Mesothelial cell of epicardium (in vitro differentiated cells): ENCODE results near the gene KLHL34. TPM values are rescaled to one million over a fixed set of nuclear protein-coding genes. Genes with fewer than 3 reads are reported as not detected.

Experiments used
- DNase-seq, 2 experiments: peaks; one replicate each; pipeline ENCODE4 v3.0.0; 2021; ENCODE audit warnings: low spot score in 2 of 2; ENCODE audit not compliant: unreplicated experiment in 2 of 2
- H3K27ac Mint-ChIP-seq: 2 replicates; pipeline ENCODE4 v1.8.0; 2021; ENCODE audit warnings: mixed read lengths
- H3K27me3 Mint-ChIP-seq: 2 replicates; pipeline ENCODE4 v1.8.0; 2021; ENCODE audit warnings: low read depth, mixed read lengths
- H3K36me3 Mint-ChIP-seq: 2 replicates; pipeline ENCODE4 v1.8.0; 2021; ENCODE audit warnings: mixed read lengths
- H3K4me1 Mint-ChIP-seq: 2 replicates; pipeline ENCODE4 v1.8.0; 2021; ENCODE audit warnings: mixed read lengths
- H3K4me3 Mint-ChIP-seq: 2 replicates; pipeline ENCODE4 v1.8.0; 2021; ENCODE audit warnings: mild to moderate bottlenecking, moderate library complexity, mixed read lengths
- H3K9me3 Mint-ChIP-seq: 2 replicates; pipeline ENCODE4 v1.8.0; 2021; ENCODE audit warnings: mixed read lengths
- total RNA-seq: library from RNA; stranded (reverse); gene quantifications from 3 replicates; pipeline ENCODE4 v1.2.1, GENCODE V29; 2021
- TF ChIP-seq, protein P1 (sequence below): fragments of 200-600 bp; sonication (generic); IDR thresholded peaks from one replicate; pipeline ENCODE4 v1.5.0; 2021; ENCODE audit warnings: antibody characterized with exemption; ENCODE audit not compliant: unreplicated experiment

The KLHL34 gene
- total RNA-seq, 1 donor from 2014 or later, result not detected

DNA sequence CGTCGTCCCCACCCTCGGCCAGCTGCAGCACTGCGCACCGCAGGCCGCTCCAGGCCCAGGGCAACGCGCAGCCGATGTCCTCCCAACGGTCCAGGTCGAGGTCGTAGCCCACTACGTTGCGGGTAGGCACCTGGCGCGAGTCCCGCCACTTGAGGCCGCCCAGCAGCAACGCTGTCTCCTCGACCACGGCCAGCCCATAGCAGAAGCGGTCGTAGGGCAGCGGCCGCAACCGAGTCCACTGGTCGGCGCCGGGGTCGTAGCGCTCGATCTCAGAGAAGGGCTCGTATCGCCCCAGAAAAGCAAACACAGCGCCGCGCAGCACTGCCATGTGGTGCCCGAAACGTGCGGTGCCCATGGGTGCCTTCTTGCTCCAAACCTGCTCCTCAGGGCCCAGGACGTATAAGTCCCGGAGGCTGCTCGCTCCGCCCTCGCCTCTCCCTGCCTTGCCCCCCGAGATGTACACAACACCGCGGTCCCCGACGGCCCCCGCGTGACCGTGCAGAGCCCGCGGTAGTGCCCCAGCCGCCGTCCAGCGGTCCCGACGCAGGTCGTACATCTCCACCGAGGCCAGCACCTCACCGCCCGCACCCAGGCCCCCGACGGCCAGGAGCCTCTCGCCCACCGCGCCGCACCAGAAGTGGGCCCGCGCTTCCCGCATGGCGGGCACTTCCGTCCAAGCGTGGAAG is 2.1 kb downstream of the KLHL34 start:
- H3K4me1 Mint-ChIP-seq, result no peaks in the 10 kb centered on the region

DNA sequence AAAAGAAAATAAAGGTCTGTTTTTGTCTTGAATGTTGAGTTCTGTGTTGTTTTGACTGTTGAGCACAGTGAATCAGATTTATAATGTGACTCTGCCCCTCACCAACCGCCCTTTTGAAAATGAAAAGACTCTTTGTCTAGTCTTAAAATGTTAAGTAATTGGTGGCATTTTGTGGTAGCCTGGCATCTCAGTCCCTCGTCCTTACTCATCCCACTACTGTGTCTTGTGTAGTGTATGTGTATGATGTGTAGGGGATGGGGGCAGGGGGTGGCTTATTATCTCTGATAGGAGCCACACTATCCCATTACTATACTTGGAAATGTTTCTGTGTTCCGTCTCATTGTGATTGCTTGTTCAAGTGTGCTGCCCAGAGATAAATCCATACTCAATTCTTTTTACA is 12.2 kb downstream of the KLHL34 start:
- no peaks in the 10 kb centered on the region for H3K27me3 Mint-ChIP-seq
- peaks cover 4% of the 10 kb centered on the region for H3K9me3 Mint-ChIP-seq
- no peak overlapping the region for H3K4me3 Mint-ChIP-seq
- TF ChIP-seq, protein P1, sequence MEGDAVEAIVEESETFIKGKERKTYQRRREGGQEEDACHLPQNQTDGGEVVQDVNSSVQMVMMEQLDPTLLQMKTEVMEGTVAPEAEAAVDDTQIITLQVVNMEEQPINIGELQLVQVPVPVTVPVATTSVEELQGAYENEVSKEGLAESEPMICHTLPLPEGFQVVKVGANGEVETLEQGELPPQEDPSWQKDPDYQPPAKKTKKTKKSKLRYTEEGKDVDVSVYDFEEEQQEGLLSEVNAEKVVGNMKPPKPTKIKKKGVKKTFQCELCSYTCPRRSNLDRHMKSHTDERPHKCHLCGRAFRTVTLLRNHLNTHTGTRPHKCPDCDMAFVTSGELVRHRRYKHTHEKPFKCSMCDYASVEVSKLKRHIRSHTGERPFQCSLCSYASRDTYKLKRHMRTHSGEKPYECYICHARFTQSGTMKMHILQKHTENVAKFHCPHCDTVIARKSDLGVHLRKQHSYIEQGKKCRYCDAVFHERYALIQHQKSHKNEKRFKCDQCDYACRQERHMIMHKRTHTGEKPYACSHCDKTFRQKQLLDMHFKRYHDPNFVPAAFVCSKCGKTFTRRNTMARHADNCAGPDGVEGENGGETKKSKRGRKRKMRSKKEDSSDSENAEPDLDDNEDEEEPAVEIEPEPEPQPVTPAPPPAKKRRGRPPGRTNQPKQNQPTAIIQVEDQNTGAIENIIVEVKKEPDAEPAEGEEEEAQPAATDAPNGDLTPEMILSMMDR, result no peak
- H3K36me3 Mint-ChIP-seq, result peaks cover 4% of the 10 kb centered on the region
- peaks cover 5% of the 10 kb centered on the region for H3K4me1 Mint-ChIP-seq
- no peak overlapping the region for H3K27ac Mint-ChIP-seq
- no peak for DNase-seq

More for the DNA sequence above, 2.1 kb downstream of the KLHL34 start:
- DNase-seq, result no peak
- no peak overlapping the region for H3K4me3 Mint-ChIP-seq
- H3K36me3 Mint-ChIP-seq, result peaks cover 6% of the 10 kb centered on the region
- TF ChIP-seq, protein P1, result no peak
- H3K27ac Mint-ChIP-seq, result no peak overlapping the region
- H3K9me3 Mint-ChIP-seq, result peaks cover 3% of the 10 kb centered on the region
- no peaks in the 10 kb centered on the region for H3K27me3 Mint-ChIP-seq

DNA sequence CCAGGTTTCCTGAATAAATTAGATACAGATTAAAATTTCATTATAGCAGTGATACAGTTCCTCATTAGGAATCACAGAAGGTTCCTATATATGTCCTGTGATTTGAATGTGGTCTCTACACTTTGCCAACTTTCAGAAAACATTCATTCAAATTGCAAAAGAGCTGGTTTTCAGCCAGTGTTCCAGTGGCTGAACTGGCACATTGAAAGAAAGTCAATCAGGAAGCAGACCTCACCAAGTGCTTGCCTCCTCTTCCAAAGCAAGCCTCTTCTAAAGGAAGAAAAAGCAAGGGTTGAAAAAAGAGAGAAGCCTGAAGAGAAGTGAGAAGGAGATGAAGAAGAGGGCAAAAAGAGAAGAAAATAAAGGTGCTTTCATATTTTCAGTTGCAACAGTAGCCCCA is 12.7 kb downstream of the KLHL34 start:
- Mint-ChIP-seq H3K27me3 (no peaks in the 10 kb centered on the region), H3K4me3 (no peak overlapping the region), H3K36me3 (peaks cover 4% of the 10 kb centered on the region), H3K4me1 (peaks cover 5% of the 10 kb centered on the region), H3K9me3 (peaks cover 4% of the 10 kb centered on the region), H3K27ac (no peak overlapping the region)
- TF ChIP-seq, protein P1, result no peak
- DNase-seq, result no peak

DNA sequence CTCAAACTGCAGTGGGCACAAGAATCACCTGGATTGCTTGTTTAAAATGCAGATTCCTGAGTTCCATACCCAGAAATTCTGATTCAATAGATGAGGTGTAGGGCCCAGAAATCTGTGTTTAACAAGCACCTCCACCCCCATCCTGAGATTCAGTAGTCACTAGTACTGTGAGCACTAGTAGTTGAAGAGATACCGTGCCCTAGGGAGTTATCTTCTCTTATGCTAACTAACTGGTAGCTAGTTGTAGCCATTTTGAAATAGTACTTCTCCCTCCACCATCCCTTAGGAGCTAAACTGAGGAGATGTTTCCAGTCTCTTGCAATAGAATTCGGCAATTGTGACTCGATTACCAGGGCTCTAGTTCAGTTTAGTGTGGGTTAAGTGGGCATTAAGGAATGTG is 18.4 kb downstream of the KLHL34 start:
- TF ChIP-seq, protein P1, result no peak
- Mint-ChIP-seq H3K27me3 (no peaks in the 10 kb centered on the region), H3K27ac (no peak overlapping the region), H3K4me1 (no peaks in the 10 kb centered on the region), H3K4me3 (no peak overlapping the region), H3K36me3 (no peaks in the 10 kb centered on the region), H3K9me3 (no peaks in the 10 kb centered on the region)
- DNase-seq, result no peak

DNA sequence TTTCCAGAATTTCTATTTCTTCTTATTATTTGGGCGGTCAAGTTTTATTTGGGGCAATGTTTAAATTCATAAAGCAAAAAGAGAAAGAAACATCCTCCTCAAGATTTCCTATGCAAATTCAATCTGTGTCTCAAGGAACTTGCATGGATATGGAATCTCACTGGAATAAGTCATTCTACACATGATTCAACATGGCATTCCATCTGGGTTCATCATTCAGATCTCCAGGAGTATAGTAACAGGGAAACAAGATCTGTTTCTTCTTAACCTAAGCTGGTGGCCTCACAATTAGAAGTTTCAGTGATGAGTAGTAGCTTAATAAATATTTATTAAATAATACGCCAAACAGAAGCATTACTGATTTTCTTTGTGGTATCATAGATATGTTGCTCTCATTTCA is 19.8 kb downstream of the KLHL34 start:
- no peaks in the 10 kb centered on the region for H3K27me3 Mint-ChIP-seq
- no peaks in the 10 kb centered on the region for H3K4me1 Mint-ChIP-seq
- no peaks in the 10 kb centered on the region for H3K36me3 Mint-ChIP-seq

More for the DNA sequence above, 19.8 kb downstream of the KLHL34 start:
- Mint-ChIP-seq H3K9me3 (no peaks in the 10 kb centered on the region), H3K27ac (no peak overlapping the region), H3K4me3 (no peak overlapping the region)
- no peak for DNase-seq
- TF ChIP-seq, protein P1, result no peak
